GM12875 (cell line): ENCODE data around the gene CENPP.

Source experiments
- H3K4me3 ChIP-seq: one replicate; pipeline ENCODE4 v1.5.1; 2011; ENCODE audit warnings: low read depth, low read length, control low read depth
- TF ChIP-seq, protein P1 (sequence below): IDR thresholded peaks from 2 replicates; pipeline ENCODE4 v1.5.1; 2011; ENCODE audit warnings: low read depth, mild to moderate bottlenecking, control low read depth, inconsistent platforms, low read length, moderate library complexity, borderline replicate concordance; ENCODE audit not compliant: insufficient read depth

The CENPP gene

DNA sequence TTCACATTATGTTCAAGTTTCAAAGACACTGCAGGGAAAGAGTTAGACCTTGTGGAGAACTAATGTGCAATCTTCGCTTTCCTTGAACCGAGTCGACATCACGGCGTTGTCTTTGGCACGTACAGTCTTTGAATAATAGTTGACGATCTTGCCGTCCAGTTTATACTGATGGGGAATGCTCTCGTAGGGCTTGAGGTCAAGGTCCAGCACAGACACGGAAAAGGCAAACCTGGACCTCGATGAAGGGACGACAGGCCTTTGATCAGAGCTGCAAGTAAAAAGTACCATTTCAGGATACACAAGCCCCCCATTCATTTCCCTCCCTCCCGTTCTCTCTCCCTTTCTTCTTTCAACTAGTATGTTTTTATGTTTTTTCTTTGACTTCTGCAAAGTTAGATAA, 290.0 kb downstream of the CENPP start:
- TF ChIP-seq, protein P1, sequence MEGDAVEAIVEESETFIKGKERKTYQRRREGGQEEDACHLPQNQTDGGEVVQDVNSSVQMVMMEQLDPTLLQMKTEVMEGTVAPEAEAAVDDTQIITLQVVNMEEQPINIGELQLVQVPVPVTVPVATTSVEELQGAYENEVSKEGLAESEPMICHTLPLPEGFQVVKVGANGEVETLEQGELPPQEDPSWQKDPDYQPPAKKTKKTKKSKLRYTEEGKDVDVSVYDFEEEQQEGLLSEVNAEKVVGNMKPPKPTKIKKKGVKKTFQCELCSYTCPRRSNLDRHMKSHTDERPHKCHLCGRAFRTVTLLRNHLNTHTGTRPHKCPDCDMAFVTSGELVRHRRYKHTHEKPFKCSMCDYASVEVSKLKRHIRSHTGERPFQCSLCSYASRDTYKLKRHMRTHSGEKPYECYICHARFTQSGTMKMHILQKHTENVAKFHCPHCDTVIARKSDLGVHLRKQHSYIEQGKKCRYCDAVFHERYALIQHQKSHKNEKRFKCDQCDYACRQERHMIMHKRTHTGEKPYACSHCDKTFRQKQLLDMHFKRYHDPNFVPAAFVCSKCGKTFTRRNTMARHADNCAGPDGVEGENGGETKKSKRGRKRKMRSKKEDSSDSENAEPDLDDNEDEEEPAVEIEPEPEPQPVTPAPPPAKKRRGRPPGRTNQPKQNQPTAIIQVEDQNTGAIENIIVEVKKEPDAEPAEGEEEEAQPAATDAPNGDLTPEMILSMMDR, result no peak
- H3K4me3 ChIP-seq, result no peak overlapping the region

DNA sequence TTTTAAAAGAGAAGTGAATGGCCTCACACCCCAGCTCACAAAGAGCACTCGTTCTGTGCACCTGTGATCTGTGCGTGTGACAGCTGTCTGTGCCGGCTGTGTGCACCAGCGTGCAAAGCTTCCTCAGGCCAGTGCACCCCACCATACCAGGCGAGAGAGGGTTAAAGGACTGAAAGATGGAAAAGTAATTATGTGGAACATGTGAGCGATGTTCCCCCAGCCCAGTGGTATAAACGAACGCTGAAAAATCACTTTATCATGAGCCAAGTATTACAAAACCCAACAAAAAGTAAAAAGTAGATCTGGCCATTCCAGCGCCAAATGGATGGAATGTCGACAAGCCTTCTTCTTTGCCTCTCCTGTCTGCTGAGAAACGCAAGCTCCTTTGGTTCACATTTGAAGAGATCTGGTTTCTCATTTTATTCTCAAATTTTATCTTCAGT, 290.5 kb downstream of the CENPP start:
- TF ChIP-seq, protein P1, result no peak
- H3K4me3 ChIP-seq, result no peak overlapping the region

DNA sequence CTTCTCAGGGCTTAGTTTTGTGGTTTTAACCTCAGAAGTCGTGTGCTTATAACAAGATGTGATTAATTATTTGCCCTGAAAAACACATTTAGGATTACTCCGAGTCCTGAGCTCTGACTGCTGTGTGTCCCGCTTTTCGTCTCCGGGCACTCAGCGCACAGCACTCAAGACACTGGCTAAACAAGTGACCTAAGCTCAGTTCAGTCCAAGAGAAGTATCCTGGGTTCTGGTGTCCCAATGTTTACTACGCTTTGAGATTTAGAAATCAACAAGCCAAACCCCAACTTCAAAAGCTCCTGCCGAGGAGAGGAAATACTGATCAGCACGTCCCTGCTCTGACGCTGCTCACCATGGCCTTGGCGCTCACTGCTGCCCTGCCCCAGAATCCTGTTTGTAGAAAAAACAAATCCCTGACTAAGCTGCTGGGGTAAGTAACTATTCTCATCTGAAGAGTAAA, 290.9 kb downstream of the CENPP start:
- TF ChIP-seq, protein P1, result no peak
- no peak overlapping the region for H3K4me3 ChIP-seq

DNA sequence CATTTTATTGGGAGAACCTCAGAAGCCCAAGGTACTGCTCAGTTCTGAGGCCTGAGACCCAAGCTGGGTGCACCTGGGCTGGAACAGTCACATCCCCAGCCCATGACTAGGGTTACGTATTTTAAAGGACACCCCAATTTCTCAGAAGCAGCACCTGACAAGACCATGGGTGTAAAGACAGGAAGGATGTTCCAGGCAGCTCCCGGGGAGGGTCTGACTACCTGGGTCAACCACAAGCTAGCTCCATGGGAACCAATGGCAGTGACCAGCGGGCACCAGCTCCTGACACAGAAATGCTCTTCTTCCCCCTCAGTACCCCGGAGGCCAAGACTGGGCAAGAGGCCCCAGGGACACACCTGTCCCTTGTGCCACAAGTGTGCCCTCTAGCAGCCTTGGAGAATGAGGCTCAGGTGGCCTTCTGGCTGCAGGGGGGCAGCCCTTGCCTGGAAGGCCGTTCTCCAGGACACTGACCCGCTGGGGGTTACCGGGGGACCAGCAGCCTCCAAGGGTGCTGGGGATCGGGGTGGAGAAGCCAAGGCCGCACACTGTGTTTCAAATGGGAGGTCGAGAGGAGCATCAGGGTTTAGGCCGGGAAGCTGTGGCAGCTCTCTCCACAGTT, 291.6 kb downstream of the CENPP start:
- H3K4me3 ChIP-seq, result no peak overlapping the region
- TF ChIP-seq, protein P1, result no peak

DNA sequence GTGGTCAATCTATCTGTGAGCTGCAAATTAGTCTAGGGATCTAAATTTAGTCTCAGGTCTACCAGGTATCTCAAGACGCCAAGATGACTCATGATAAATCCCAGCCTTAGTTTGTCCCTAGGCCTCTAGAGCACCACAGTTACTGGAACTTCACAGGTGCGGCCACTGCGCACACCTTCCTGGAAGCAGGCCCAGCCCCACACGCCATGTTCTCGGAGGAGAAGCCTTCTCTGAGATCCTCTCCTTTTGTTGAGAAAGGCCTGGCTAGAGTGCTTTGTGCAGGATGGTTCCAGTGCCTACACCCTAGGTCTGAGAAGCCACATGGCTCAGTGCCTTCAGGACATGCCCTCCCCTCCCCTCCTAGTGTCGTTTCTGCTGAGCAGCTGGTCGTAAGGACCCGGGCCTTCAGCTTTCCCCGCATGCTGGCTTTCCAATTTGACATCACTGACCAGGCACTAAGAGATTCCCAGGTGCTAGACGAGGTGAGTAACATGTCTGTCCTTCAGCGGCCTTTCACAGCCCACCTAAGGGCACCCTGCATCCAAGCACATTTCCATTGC, 292.3 kb downstream of the CENPP start:
- TF ChIP-seq, protein P1, result no peak
- H3K4me3 ChIP-seq, result no peak overlapping the region

DNA sequence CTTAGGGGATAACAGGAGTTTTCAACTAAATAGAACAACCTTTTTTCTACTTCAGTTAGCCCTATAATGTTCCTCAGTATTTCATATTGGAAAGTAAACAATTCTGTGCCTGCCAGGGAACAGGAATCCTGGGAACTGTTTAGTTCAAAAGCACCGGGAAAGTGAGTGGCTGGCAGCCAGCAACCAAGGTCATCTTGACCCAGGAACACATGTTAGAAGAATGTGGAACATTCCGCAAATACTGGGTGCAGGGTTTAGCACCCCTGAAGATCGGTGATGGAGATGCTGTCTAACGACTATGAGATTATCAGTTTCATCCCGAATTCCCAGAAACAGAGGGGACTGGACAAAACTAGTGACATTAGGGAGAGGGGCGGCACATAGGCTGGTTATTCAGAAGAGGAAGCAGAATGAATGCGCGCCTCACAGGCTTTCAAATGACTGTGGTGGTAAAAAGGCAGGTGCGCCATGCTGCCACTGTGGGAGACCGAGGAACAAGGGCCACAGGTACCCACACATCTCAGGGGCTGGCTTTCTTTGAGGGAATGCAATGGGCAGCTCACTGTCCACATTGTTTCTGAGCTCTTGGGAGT, 293.0 kb downstream of the CENPP start:
- TF ChIP-seq, protein P1, result no peak
- H3K4me3 ChIP-seq, result no peak overlapping the region
